MM.1S (cell line): ENCODE data around the gene KCNJ15.
A peak's percentile ranks its signal among the peaks of the same experiment; 100 is the strongest.

Source experiments
- DNase-seq: peaks from one replicate; pipeline ENCODE4 v3.0.0-alpha.2; 2015
- H2AFZ ChIP-seq: fragments of 300-600 bp; sonication (generic); 2 replicates; pipeline ENCODE4 v1.6.0; 2016; ENCODE audit warnings: antibody characterized with exemption, low read length
- H3F3A ChIP-seq: fragments of 300-600 bp; sonication (generic); 2 replicates; pipeline ENCODE4 v1.6.1; 2016; ENCODE audit warnings: mild to moderate bottlenecking, antibody characterized with exemption, low read length, moderate library complexity, mixed read lengths; ENCODE audit not compliant: insufficient read depth
- H3K27ac ChIP-seq: fragments of 300-600 bp; sonication (generic); 2 replicates; pipeline ENCODE4 v1.5.1; 2016; ENCODE audit warnings: mild to moderate bottlenecking, low read length
- H3K27me3 ChIP-seq: fragments of 300-600 bp; sonication (generic); replicated peaks from 2 replicates; pipeline ENCODE4 v1.6.0; 2016; ENCODE audit warnings: low read length; ENCODE audit not compliant: insufficient read depth
- H3K36me3 ChIP-seq: fragments of 300-600 bp; sonication (generic); replicated peaks from 2 replicates; pipeline ENCODE4 v1.6.1; 2016; ENCODE audit warnings: mild to moderate bottlenecking, low read length, mixed read lengths; ENCODE audit not compliant: insufficient read depth
- H3K4me1 ChIP-seq: fragments of 300-600 bp; sonication (generic); 2 replicates; pipeline ENCODE4 v1.6.1; 2016; ENCODE audit warnings: low read length, mixed read lengths
- H3K4me2 ChIP-seq: fragments of 300-600 bp; sonication (generic); 2 replicates; pipeline ENCODE4 v1.6.0; 2016; ENCODE audit warnings: low read depth, low read length
- H3K4me3 ChIP-seq: fragments of 300-600 bp; sonication (generic); 2 replicates; pipeline ENCODE4 v1.5.1; 2016; ENCODE audit warnings: low read length, mixed read lengths
- H3K79me2 ChIP-seq: fragments of 300-600 bp; sonication (generic); 2 replicates; pipeline ENCODE4 v1.6.1; 2016; ENCODE audit warnings: mixed run types, low read length, mixed read lengths
- H3K9ac ChIP-seq: fragments of 300-600 bp; sonication (generic); 2 replicates; pipeline ENCODE4 v1.6.1; 2016; ENCODE audit warnings: low read length, mixed read lengths
- H3K9me2 ChIP-seq: fragments of 300-600 bp; sonication (generic); replicated peaks from 2 replicates; pipeline ENCODE4 v1.6.1; 2016; ENCODE audit warnings: mild to moderate bottlenecking, low read length, mixed read lengths; ENCODE audit not compliant: insufficient read depth
- H3K9me3 ChIP-seq: fragments of 300-600 bp; sonication (generic); replicated peaks from 2 replicates; pipeline ENCODE4 v1.6.1; 2016; ENCODE audit warnings: mild to moderate bottlenecking, low read length, mixed read lengths; ENCODE audit not compliant: insufficient read depth
- H4K20me1 ChIP-seq: fragments of 300-600 bp; sonication (generic); 2 replicates; pipeline ENCODE4 v1.6.1; 2016; ENCODE audit warnings: mild to moderate bottlenecking, low read length, moderate library complexity, mixed read lengths; ENCODE audit not compliant: insufficient read depth
- CTCF ChIP-seq: fragments of 300-600 bp; sonication (generic); IDR thresholded peaks from 2 replicates; pipeline ENCODE4 v1.5.1; 2016; ENCODE audit warnings: antibody characterized with exemption, low read length, mixed read lengths
- EZH2 ChIP-seq: fragments of 300-600 bp; sonication (generic); optimal IDR thresholded peaks from 2 replicates; pipeline ENCODE3; 2017; ENCODE audit warnings: low read depth, mild to moderate bottlenecking, antibody characterized with exemption, low read length, mixed read lengths
- EZH2phosphoT487 ChIP-seq: fragments of 300-600 bp; sonication (generic); IDR thresholded peaks from 2 replicates; pipeline ENCODE4 v1.6.1; 2018; ENCODE audit warnings: antibody characterized with exemption, low read length

KCNJ15 gene

GRCh38 chr21:38267136-38267755 is 10.5 kb downstream of the KCNJ15 start:
- Histone ChIP-seq H3K36me3 (no peaks in the 10 kb centered on the region), H4K20me1 (no peaks in the 10 kb centered on the region), H3K9me2 (no peaks in the 10 kb centered on the region), H3F3A (peaks cover 38% of the 10 kb centered on the region), H2AFZ (peak overlapping the region; percentile 1), H3K27me3 (no peaks in the 10 kb centered on the region), H3K9ac (no peak overlapping the region), H3K4me1 (peaks cover 50% of the 10 kb centered on the region), H3K79me2 (no peaks in the 10 kb centered on the region), H3K4me3 (no peak overlapping the region), H3K4me2 (peak overlapping the region; percentile 81), H3K27ac (peak overlapping the region; percentile 85), H3K9me3 (no peaks in the 10 kb centered on the region)
- no peak for DNase-seq
- TF ChIP-seq CTCF (no peak), EZH2phosphoT487 (no peak), EZH2 (no peak)

- peak overlapping the region; percentile 42 for H3K4me3 ChIP-seq
- no peaks in the 10 kb centered on the region for H3K27me3 ChIP-seq
- H3K9me2 ChIP-seq, result no peaks in the 10 kb centered on the region
- peak overlapping the region; percentile 81 for H3K4me2 ChIP-seq
- peak overlapping the region; percentile 65 for H3K9ac ChIP-seq
- no peaks in the 10 kb centered on the region for H4K20me1 ChIP-seq
- H2AFZ ChIP-seq, result peak overlapping the region; percentile 46
- no peaks in the 10 kb centered on the region for H3K36me3 ChIP-seq
- DNase-seq, result peak; percentile 65
- peak overlapping the region; percentile 85 for H3K27ac ChIP-seq
- H3K4me1 ChIP-seq, result peaks cover 60% of the 10 kb centered on the region
- H3F3A ChIP-seq, result peaks cover 45% of the 10 kb centered on the region
- no peaks in the 10 kb centered on the region for H3K9me3 ChIP-seq
- no peaks in the 10 kb centered on the region for H3K79me2 ChIP-seq
- TF ChIP-seq EZH2phosphoT487 (no peak), CTCF (no peak), EZH2 (no peak)
These were observed 11.4 kb downstream of the KCNJ15 start for GRCh38 chr21:38267991-38268863.

GRCh38 chr21:38268864-38269575 is 12.2 kb downstream of the KCNJ15 start:
- Histone ChIP-seq H4K20me1 (no peaks in the 10 kb centered on the region), H3K9ac (peak overlapping the region; percentile 65), H3K79me2 (no peaks in the 10 kb centered on the region), H3K36me3 (no peaks in the 10 kb centered on the region), H2AFZ (peak overlapping the region; percentile 46), H3K4me2 (peak overlapping the region; percentile 81), H3K9me2 (no peaks in the 10 kb centered on the region), H3K27ac (peak overlapping the region; percentile 85), H3K4me3 (peak overlapping the region; percentile 42), H3K4me1 (peaks cover 64% of the 10 kb centered on the region), H3K27me3 (no peaks in the 10 kb centered on the region), H3F3A (peaks cover 45% of the 10 kb centered on the region), H3K9me3 (no peaks in the 10 kb centered on the region)
- TF ChIP-seq CTCF (no peak), EZH2phosphoT487 (no peak), EZH2 (no peak)
- peak; percentile 86 for DNase-seq
